Panc1 (cell line): ENCODE results near the gene CTRB2. TPM values are rescaled to one million over a fixed set of nuclear protein-coding genes. Genes with fewer than 3 reads are reported as not detected.

Source experiments
- ATAC-seq: fragments of 200-7000 bp; cut with Tn5 transposase; 2 replicates; pipeline ENCODE4 v1.9.1; 2020; ENCODE audit warnings: mild to moderate bottlenecking, moderate library complexity
- BruUV-seq: library from RNA; stranded (reverse); fragments of 400-500 nt; replicated peaks from 2 replicates; lab custom pipeline; 2021; lab: Mats Ljungman, UMichigan
- CTCF ChIA-PET: fragments of 300-600 bp; sonication (Branson Sonifier 250); formaldehyde crosslinking; loops from one replicate; lab custom pipeline; 2022; ENCODE audit warnings: antibody characterized with exemption; lab: Charles Lee
- POLR2A ChIA-PET: fragments of 300-600 bp; sonication (Branson Sonifier 250); formaldehyde crosslinking; loops from one replicate; lab custom pipeline; 2022; ENCODE audit warnings: antibody characterized with exemption; lab: Charles Lee
- DNase-seq: peaks from one replicate; pipeline ENCODE4 v3.0.0-alpha.2; 2010; ENCODE audit warnings: low read depth, low spot score
- H3K27ac ChIP-seq: 2 replicates; pipeline ENCODE4 v1.5.1; 2011; ENCODE audit warnings: mild to moderate bottlenecking, low read length, inconsistent platforms
- H3K27me3 ChIP-seq: fragments of 200-500 bp; sonication (Bioruptor generic); 2 replicates; pipeline ENCODE4 v1.6.0; 2014; ENCODE audit warnings: low read length, inconsistent platforms; ENCODE audit not compliant: control insufficient read depth, insufficient read depth
- H3K36me3 ChIP-seq: fragments of 200-500 bp; sonication (Bioruptor generic); 2 replicates; pipeline ENCODE4 v1.5.1; 2014; ENCODE audit warnings: inconsistent platforms, mild to moderate bottlenecking, low read length, moderate library complexity; ENCODE audit not compliant: control insufficient read depth, insufficient read depth
- H3K4me1 ChIP-seq: 2 replicates; pipeline ENCODE4 v1.5.1; 2011; ENCODE audit warnings: inconsistent platforms, mild to moderate bottlenecking, low read length, moderate library complexity; ENCODE audit not compliant: control insufficient read depth, insufficient read depth
- H3K4me3 ChIP-seq, 2 experiments: 2 replicates each; pipeline ENCODE4 v1.5.1; 2011 to 2012; ENCODE audit warnings: low read depth in 2 of 2, low read length in 2 of 2, mild to moderate bottlenecking in 2 of 2, inconsistent platforms in 1 of 2, moderate library complexity in 1 of 2
- H3K9me3 ChIP-seq: fragments of 200-500 bp; sonication (Bioruptor generic); 2 replicates; pipeline ENCODE4 v1.5.1; 2014; ENCODE audit warnings: low read depth, mild to moderate bottlenecking, inconsistent platforms, low read length, moderate library complexity; ENCODE audit not compliant: control insufficient read depth, insufficient read depth
- CTCF ChIP-seq: fragments of 450-650 bp; IDR thresholded peaks from 2 replicates; pipeline ENCODE4 v1.5.1; 2017; ENCODE audit warnings: mild to moderate bottlenecking
- POLR2AphosphoS5 ChIP-seq: IDR thresholded peaks from 2 replicates; pipeline ENCODE4 v1.6.1; 2012; ENCODE audit warnings: mild to moderate bottlenecking, low read depth, low read length, moderate library complexity
- SIN3A ChIP-seq: IDR thresholded peaks from 2 replicates; pipeline ENCODE4 v1.6.1; 2012; ENCODE audit warnings: low read depth, mild to moderate bottlenecking, low read length, moderate library complexity, borderline replicate concordance; ENCODE audit not compliant: insufficient read depth
- TCF7L2 ChIP-seq: IDR thresholded peaks from 2 replicates; pipeline ENCODE4 v1.6.1; 2011; ENCODE audit warnings: mild to moderate bottlenecking, low read depth, low read length, inconsistent platforms
- in situ Hi-C: cut with HindIII; loops from 2 replicates; pipeline ENCODE4 v1.10.0; 2016; ENCODE audit warnings: low sequenced_read_pairs, low pct_unique_long_range_greater_than_20kb
- intact Hi-C: fragments of 100-400 bp; cut with micrococcal nuclease; formaldehyde crosslinking; loops from one replicate; pipeline ENCODE4 v1.10.0; 2022; ENCODE audit not compliant: unreplicated experiment
- total RNA-seq: library from RNA; stranded (reverse); gene quantifications from one replicate; pipeline ENCODE4 v1.2.1, GENCODE V29; 2021; ENCODE audit not compliant: unreplicated experiment
- TF ChIP-seq, protein P1 (sequence below), 2 experiments: IDR thresholded peaks; 2 replicates each; pipeline ENCODE4 v1.6.1; 2011 to 2012; ENCODE audit warnings: low read depth in 2 of 2, control low read depth in 1 of 2, low read length in 1 of 2, mild to moderate bottlenecking in 1 of 2, moderate library complexity in 1 of 2; ENCODE audit not compliant: insufficient read depth in 1 of 2

The CTRB2 gene
- total RNA-seq, 1 experiment from 2014 or later = 5.0 TPM

DNA sequence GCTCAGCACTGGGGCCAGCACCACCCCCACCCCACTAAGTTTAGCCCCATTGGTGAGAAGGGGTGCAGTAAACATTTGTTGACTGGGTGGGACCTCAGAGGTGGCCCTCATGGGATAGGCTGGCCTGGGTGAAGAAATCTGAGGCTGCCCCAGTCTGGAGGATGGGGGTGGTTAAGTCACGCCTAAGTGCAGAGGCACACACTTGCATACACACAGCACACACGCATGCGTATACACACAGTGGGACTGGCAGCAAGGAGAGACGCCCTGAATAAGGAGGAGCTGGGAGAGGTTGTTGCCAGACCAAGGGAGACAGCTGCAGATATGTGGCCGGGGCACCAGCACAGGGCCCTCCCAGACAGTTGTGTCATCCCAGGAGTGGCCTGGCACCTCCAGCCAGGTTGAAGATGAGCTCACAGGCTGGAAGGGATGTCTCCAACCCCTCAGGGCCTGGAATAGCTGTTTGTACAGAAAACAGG is 47.4 kb upstream of the CTRB2 start:
- DNase-seq (no peak), ATAC-seq (peak; percentile 36)
- no peak for TF ChIP-seq SIN3A
- no peak for TF ChIP-seq POLR2AphosphoS5
- Histone ChIP-seq H3K27me3 (no peaks in the 10 kb centered on the region), H3K4me1 (peaks cover 61% of the 10 kb centered on the region), H3K27ac (peak overlapping the region; percentile 94), H3K36me3 (no peaks in the 10 kb centered on the region), H3K4me3 (no peak overlapping the region), H3K9me3 (no peaks in the 10 kb centered on the region)
- BruUV-seq = no TSS peak
- intact Hi-C loops (no loop called here), in situ Hi-C loops (no loop called here)
- ChIA-PET CTCF (interaction anchor here (0.7 kb wide), 1 partner anchor 18 kb away, joined by 3 read pairs; no protein-coding TSS in a partner anchor), POLR2A (no interaction called here)

DNA sequence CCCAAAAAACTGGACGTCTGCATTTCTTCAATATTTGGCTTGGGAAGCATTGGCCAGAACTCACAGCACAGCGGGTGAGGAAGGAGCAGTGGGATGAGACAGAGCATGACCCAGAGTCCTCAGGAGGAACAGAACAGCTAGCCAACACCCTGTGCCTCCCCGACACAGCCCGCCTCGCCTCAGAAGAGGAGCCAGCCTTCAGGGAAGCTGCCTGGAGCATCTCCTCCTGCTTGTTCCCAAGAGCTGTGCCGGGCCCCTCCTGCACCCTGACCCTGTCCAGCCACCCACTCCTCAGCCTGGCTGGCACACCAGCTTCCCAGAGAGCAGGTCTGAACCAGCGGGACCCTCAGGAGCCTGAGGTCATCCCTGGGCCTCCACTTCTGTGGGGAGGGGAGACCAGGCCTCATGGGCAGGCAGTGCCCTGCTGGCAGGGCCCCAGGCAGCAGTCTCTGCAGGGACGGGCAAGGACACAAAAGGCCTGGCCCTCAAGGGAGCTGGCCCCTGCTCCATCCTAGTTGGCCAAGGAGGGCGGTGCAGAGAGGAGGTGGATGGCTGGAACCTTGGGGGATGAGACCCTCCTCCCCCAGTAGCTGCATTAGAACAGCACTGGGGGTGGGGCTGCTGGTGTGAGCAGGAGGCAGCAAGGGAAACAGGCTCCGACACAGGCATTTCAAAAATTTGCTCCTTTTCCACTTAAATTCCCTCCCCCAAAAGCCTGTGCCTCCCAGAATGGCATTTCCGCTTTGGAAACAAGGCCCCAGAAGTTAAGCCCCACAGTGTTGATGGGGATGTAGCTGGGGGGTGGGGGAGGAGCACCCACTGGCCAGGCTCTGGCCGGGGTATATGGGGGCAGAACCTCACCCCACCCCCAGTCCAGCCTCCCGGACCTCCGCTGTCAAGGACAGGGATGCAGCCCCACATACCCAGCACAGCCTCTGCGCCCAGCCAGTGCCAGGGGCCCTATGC is 46.3 kb upstream of the CTRB2 start:
- intact Hi-C loops = no loop called here
- POLR2A ChIA-PET = no interaction called here
- ATAC-seq = no peak
- no peaks in the 10 kb centered on the region for H3K27me3 ChIP-seq
- no peak overlapping the region for H3K4me3 ChIP-seq
- TF ChIP-seq SIN3A = no peak
- no peaks in the 10 kb centered on the region for H3K9me3 ChIP-seq
- H3K36me3 ChIP-seq = no peaks in the 10 kb centered on the region
- peaks cover 64% of the 10 kb centered on the region for H3K4me1 ChIP-seq
- CTCF ChIA-PET = no interaction called here
- no peak for DNase-seq
- in situ Hi-C loops = no loop called here
- peak overlapping the region; percentile 94 for H3K27ac ChIP-seq
- no TSS peak for BruUV-seq

DNA sequence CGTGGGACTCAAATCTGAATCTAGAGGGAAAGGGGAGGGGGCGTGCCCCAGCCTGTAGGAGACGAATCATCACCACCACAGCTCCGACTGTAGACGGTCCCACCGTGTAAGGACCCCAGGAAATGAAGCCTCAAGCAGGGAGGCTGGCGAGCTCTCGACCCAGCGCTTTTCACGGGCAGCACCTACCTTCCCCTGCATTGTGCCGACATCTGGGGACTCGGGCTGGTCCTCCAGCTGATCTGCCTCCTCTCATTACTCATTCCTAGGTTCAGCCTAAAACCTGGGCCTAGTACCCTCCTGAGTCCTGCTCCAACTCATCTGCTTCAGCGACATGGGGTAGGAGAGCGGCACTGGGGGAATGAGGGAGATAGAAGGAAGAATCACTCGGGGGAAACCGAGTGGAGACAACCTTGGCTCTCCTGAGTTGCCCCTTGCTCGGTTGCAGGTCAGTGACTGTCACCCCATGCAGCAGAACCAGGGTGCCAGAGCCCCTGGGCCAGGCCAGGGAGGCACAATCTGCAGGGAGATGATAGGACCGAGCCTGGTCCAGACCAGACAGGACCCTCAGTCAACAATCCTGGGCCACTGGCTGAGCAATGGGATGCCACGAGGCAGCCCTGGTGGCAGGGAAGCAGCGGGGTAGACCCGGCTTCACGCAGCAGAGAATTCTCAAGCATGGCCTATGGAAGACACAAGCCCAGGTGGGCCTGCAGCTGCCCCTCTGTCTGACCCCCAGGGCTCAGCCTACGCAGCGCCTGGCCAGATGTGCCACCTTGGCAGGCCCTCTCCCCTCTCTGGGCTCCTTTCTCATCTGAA is 45.3 kb upstream of the CTRB2 start:
- ChIA-PET CTCF (no interaction called here), POLR2A (interaction anchor here (0.6 kb wide), 1 partner anchor 289 kb away, joined by 7 read pairs; no protein-coding TSS in a partner anchor)
- peak overlapping the region; percentile 19 to 24; a peak in 2 of 4 replicates for H3K4me3 ChIP-seq
- in situ Hi-C loops (no loop called here), intact Hi-C loops (no loop called here)
- peak; percentile 1 for ATAC-seq
- DNase-seq = no peak
- TF ChIP-seq, protein P1, sequence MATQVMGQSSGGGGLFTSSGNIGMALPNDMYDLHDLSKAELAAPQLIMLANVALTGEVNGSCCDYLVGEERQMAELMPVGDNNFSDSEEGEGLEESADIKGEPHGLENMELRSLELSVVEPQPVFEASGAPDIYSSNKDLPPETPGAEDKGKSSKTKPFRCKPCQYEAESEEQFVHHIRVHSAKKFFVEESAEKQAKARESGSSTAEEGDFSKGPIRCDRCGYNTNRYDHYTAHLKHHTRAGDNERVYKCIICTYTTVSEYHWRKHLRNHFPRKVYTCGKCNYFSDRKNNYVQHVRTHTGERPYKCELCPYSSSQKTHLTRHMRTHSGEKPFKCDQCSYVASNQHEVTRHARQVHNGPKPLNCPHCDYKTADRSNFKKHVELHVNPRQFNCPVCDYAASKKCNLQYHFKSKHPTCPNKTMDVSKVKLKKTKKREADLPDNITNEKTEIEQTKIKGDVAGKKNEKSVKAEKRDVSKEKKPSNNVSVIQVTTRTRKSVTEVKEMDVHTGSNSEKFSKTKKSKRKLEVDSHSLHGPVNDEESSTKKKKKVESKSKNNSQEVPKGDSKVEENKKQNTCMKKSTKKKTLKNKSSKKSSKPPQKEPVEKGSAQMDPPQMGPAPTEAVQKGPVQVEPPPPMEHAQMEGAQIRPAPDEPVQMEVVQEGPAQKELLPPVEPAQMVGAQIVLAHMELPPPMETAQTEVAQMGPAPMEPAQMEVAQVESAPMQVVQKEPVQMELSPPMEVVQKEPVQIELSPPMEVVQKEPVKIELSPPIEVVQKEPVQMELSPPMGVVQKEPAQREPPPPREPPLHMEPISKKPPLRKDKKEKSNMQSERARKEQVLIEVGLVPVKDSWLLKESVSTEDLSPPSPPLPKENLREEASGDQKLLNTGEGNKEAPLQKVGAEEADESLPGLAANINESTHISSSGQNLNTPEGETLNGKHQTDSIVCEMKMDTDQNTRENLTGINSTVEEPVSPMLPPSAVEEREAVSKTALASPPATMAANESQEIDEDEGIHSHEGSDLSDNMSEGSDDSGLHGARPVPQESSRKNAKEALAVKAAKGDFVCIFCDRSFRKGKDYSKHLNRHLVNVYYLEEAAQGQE (IDR thresholded peaks at IDR 0.05; ENCODE audit: insufficient read depth in 1 of 2, low read depth in 2 of 2, low read length in 1 of 2) = no peak
- TF ChIP-seq CTCF (no peak), TCF7L2 (no peak), SIN3A (no peak), POLR2AphosphoS5 (no peak)
- H3K27me3 ChIP-seq = no peaks in the 10 kb centered on the region
- no peaks in the 10 kb centered on the region for H3K9me3 ChIP-seq
- peaks cover 69% of the 10 kb centered on the region for H3K4me1 ChIP-seq
- H3K27ac ChIP-seq = peak overlapping the region; percentile 94
- BruUV-seq = no TSS peak
- H3K36me3 ChIP-seq = no peaks in the 10 kb centered on the region
